IPS-11a (cell line): ENCODE measurements around the gene CRELD2.

Experiments used
- H3K4me3 ChIP-seq: one replicate; pipeline ENCODE4 v1.5.1; 2013; ENCODE audit warnings: low read depth, low read length, control low read depth

CRELD2 gene

GRCh38 chr22:49928555-49929210, 10.2 kb downstream of the CRELD2 start:
- no peak overlapping the region for H3K4me3 ChIP-seq

DNA sequence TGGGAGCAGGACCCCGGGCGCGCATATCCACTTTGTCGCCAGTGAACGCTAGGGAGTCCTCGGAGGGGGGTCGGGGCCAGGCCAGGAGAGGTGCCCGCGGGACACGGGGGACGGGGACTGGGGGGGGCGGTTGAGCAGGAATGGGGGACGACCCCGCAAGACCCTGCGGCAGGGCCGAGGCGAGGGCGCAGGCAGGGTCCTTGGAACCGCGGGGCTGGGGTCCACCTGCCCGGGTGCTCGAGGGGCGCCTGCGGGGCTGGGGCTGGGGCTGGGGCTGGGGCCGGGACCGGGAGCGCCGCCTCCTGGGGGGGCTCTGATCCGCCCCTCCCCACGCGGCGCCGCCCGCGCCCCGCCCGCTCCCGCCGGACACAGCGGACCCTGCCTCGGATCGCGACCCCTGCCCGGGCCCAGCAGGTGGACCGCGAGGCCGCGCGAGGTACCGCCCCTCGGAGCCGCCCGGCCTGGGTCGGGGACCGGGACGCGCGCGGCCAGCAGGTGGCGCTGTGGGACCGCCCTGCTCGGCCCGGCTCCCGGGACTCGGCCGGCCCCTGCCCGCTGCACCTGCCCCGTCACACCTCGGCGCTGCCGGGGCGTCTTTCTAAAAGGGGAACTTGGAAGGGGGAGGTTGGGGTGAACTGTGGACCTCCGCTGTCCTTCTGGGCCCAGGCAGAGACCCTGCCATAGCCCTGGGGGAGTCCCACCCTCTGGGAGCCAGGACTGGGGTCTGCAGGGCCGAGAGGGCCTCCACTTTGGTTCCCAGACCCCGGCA, 11.0 kb downstream of the CRELD2 start:
- H3K4me3 ChIP-seq: no peak overlapping the region

DNA sequence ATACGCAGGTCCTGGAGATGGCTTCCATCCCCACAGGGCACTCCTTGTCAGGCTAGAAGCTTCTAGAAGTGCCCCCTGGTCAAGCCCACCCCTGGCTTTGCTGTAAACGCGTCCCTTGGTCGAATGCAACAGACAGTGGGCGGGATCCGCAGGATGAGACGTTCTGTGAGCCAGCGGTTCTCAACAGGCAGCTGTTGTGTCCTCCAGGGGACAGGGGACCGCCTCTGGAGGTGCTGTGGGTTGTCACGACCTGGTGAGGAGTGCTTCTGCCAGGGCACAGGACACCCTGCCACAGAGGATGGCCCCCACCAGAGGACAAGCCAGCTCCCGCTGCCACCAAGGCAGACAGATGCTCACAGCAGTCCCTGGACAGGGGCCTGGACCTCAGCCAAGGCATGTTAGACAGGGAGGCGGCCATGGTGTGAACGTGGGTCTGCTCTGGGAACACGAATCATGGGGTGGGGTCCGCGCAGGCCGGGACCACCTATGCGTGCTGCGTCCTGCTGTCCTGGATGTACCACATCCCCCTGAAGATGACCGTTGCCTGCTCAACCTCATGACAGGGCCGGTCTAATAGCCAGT, 11.7 kb downstream of the CRELD2 start:
- no peak overlapping the region for H3K4me3 ChIP-seq

DNA sequence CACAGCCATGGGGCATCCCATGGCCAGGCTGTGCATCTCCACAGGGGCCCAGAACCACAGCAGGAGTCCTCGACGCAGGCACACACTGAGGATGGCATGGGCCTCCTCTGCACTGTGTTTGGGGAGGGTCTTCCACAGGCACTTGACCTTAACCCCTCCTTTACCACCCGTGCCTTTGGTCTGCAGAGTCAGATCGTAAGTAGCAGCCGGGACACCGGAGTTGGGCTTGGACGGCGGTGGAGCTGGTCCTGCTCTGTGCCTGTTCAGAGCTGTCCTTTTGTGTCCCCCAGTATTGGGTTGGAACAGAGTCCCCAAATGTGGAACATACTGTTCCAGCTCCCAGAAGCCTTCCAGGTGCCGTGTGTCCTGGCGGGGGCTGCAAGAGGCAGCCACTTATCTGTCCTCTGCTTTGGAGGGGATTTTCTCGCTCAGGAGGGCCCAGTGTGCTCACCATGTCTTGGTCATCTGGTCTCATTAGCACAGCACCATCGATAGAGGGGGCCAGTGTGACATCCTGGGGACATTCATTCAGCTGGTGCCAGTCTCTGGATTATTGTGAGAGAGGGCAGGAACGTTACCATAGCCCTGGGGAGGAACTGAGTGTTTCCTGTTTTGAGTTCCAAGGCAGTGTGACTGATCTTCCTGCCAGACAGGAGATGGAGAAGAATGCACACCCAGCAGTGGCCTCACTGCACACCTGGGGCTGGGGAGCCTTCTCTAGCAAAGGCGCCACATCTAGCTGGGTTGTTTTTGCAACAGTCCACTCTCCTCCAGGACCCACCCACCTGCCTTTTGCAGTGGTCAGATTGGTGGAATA, 12.4 kb downstream of the CRELD2 start:
- H3K4me3 ChIP-seq: no peak overlapping the region

DNA sequence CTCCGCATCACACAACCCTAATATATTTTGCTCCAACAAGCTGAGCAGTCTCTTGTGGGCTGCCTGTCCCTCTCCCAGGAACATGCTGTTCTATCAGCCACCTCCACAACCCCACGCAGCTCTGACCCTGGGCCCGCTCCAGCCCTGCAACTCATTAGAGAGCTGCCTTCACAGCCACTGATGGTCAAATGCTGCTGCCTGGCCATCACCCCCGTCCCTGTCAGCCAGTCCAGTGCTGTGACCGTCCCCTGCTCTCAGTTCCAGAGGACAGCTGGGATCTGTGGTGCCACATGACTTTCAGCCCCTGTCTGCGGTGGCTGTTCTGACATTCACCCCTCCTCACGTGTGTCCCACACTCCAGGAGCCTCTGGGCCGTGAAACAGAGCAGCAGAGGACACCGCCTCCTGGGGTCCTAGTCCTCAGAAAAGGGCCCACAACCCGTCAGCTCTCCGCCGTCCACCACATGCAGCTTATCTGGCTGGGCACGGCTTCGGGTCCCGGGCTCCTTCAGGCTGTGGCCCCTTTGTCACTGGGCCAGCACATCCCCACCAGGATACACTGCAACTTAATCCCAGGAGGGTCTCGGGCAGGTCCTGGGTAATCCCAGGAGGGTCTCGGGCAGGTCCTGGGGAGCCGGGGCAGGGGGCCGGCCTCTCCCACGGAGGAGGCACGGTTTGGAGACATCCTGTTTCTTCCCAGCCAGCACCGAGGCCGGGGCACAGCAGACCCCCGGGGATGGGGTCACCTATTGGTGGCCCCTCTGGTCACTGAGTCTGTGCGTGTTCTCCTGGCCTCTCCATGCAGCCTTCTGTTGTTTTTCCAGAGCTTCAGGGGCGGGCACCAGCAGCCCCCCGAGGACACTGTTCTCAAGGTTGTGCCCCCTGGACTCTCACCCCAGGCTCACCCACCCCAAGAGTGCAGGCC, 15.1 kb downstream of the CRELD2 start:
- no peak overlapping the region for H3K4me3 ChIP-seq

- H3K4me3 ChIP-seq: no peak overlapping the region
These were observed 15.9 kb downstream of the CRELD2 start for GRCh38 chr22:49934160-49934890.

GRCh38 chr22:49934891-49935557, 16.6 kb downstream of the CRELD2 start:
- H3K4me3 ChIP-seq: peak overlapping the region; percentile 8

DNA sequence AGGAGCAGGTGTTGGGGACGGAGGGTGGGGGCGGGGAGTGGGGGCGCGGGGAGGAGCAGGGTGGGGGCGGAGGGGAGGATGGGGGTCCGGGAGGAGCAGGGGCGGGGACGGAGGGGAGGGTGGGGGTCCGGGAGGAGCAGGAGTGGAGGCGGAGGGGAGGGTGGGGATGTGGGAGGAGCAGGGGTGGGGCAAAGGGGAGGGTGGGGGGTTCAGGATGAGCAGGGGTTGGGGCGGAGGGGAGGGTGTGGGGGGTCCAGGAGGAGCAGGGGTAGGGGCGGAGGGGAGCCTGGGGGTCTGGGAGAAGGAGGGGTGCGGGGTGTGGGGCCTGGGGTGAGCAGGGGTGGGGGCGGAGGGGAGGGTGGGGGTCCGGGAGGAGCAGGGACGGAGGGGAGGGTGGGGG, 17.1 kb downstream of the CRELD2 start:
- no peak overlapping the region for H3K4me3 ChIP-seq

GRCh38 chr22:49936018-49936972, 17.9 kb downstream of the CRELD2 start:
- H3K4me3 ChIP-seq: peak overlapping the region; percentile 2

DNA sequence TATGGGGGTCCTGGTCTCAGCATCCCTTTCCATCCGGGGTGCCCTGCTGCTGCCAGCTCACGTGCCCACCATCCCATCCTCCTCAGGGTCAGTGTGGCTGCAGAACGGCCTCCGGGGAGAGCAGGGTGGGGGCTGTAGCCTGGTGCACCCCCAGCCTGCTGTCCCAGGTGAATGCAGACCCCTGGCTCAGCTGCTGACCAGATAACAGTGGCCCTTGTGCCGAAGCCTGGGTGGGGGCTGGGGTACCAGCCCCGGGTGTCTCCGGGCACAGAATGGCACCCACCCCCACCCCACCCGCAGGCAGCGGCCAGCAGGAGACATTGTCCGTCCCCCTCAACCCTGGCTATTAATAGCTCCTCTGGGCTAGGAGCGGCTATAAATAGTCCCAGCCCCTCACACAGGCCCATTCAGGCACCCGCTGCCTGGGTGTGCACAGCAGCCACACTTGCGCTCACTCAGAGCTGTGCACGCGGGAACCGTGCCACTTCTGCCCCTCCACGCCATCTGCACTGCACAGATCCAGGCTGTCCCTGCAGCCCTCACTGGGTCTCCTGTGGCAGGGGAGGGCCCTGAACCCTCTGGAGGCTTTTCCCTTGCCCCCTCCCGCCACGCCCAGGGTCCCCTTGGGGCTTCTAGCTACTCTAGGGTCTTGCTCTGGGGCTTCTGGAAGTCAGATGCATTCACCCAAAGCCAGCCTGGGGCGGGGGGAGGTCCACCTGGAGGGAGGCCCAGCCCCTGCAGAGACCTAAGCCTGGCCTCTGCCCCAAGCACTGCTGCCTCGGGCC, 18.7 kb downstream of the CRELD2 start:
- H3K4me3 ChIP-seq: no peak overlapping the region

GRCh38 chr22:49937758-49938564, 19.5 kb downstream of the CRELD2 start:
- H3K4me3 ChIP-seq: no peak overlapping the region

- H3K4me3 ChIP-seq: no peak overlapping the region
These were observed 20.2 kb downstream of the CRELD2 start for GRCh38 chr22:49938565-49939136.

GRCh38 chr22:49941507-49942316, 23.3 kb downstream of the CRELD2 start:
- no peak overlapping the region for H3K4me3 ChIP-seq

DNA sequence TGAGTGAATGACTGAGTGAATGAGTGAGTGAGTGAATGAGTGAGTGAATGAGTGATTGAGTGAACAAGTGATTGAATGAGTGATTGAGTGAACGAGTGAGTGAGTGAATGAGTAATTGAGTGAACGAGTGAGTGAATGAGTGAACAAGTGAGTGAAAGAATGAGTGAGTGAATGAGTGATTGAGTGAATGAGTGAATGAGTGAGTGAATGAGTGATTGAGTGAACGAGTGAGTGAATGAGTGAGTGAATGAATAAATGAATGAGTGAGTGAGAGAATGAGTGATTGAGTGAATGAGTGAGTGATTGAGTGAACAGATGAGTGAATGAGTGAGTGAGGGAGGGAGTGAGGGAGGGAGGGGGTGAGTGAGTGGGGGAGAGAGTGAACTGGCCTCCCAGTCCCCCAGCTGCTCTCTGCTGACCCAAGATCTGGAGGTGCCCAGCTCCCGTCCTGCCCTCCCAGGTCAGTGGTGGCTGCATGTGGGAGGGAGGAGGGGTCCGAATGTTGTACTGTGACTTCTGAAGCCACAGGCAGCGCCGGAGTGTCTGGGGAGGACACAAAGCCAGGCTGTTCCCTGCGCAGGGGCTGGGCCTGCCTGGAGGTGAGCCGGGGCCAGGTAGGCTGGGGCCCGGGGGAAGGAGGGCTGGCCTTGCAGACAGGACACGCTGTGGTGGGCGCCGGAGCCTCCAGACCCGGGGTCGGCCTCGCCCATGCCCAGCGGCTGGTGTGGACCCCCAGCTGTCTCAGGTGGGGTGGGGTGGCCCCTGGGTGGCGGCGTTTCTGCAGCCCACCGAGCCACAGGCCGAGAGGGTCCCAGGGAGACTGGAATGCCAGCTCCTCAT, 24.4 kb downstream of the CRELD2 start:
- H3K4me3 ChIP-seq: no peak overlapping the region
